ENCODE measurements around the gene CACNA1G.

DNA sequence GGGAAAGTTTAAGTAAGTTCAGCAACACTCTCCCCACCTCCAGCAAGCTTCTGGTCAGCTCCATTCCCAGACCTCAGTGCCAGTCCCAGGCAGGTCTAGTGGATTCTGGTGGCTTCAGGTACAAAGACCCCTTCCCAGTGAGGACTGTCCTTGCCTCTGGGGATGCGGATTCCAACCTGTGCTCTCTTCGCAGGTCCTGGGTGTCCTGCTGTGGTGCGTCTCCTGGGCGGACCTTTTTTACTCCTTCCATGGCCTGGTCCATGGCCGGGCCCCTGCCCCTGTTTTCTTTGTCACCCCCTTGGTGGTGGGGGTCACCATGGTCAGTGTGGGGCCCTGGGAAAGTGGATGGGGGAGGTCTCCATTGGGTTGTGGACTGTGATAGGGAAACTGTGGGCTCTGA lies 96.0 kb downstream of the CACNA1G start:
- TF ChIP-seq, protein P1, sequence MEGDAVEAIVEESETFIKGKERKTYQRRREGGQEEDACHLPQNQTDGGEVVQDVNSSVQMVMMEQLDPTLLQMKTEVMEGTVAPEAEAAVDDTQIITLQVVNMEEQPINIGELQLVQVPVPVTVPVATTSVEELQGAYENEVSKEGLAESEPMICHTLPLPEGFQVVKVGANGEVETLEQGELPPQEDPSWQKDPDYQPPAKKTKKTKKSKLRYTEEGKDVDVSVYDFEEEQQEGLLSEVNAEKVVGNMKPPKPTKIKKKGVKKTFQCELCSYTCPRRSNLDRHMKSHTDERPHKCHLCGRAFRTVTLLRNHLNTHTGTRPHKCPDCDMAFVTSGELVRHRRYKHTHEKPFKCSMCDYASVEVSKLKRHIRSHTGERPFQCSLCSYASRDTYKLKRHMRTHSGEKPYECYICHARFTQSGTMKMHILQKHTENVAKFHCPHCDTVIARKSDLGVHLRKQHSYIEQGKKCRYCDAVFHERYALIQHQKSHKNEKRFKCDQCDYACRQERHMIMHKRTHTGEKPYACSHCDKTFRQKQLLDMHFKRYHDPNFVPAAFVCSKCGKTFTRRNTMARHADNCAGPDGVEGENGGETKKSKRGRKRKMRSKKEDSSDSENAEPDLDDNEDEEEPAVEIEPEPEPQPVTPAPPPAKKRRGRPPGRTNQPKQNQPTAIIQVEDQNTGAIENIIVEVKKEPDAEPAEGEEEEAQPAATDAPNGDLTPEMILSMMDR (IDR thresholded peaks at IDR 0.05): no peak
- no peak for TF ChIP-seq POLR2AphosphoS5 (IDR thresholded peaks at IDR 0.05)

Data from breast epithelium (tissue), 3 donors.